Parathyroid adenoma (tissue), 2 donors: Measurements from ENCODE around the gene THBS2.
"Not testable (repeated sequence)": the region's sequence is repeated elsewhere in the genome, so short reads cannot be mapped to it uniquely, and the experiment has no call there.

Experiments used
- H2AFZ ChIP-seq: fragments of 300-600 bp; sonication (generic); one replicate; pipeline ENCODE4 v1.7.0; 2017; ENCODE audit warnings: antibody characterized with exemption, mild to moderate bottlenecking
- H3K27ac ChIP-seq: fragments of 300-600 bp; sonication (generic); one replicate; pipeline ENCODE4 v1.7.0; 2017
- H3K27me3 ChIP-seq: fragments of 300-600 bp; sonication (generic); one replicate; pipeline ENCODE4 v1.7.0; 2017; ENCODE audit warnings: low read length; ENCODE audit not compliant: control insufficient read depth, insufficient read depth
- H3K36me3 ChIP-seq: fragments of 300-600 bp; sonication (generic); one replicate; pipeline ENCODE4 v1.7.0; 2017; ENCODE audit warnings: low read length; ENCODE audit not compliant: control insufficient read depth, insufficient read depth
- H3K4me1 ChIP-seq: fragments of 300-600 bp; sonication (generic); one replicate; pipeline ENCODE4 v1.7.0; 2017; ENCODE audit warnings: control low read depth
- H3K4me2 ChIP-seq: fragments of 300-600 bp; sonication (generic); one replicate; pipeline ENCODE4 v1.7.0; 2017; ENCODE audit warnings: low read length
- H3K4me3 ChIP-seq: fragments of 300-600 bp; sonication (generic); one replicate; pipeline ENCODE4 v1.7.0; 2017; ENCODE audit warnings: low read depth, low read length
- H3K79me2 ChIP-seq: fragments of 300-600 bp; sonication (generic); one replicate; pipeline ENCODE4 v1.7.0; 2017; ENCODE audit warnings: control low read depth
- H3K9ac ChIP-seq: fragments of 300-600 bp; sonication (generic); one replicate; pipeline ENCODE4 v1.7.0; 2017; ENCODE audit warnings: mild to moderate bottlenecking
- H3K9me3 ChIP-seq: fragments of 300-600 bp; sonication (generic); one replicate; pipeline ENCODE4 v1.7.0; 2017; ENCODE audit warnings: low read length; ENCODE audit not compliant: control insufficient read depth
- TF ChIP-seq, protein P1 (sequence below): fragments of 300-600 bp; sonication (generic); IDR thresholded peaks from one replicate; pipeline ENCODE4 v1.7.0; 2017; ENCODE audit warnings: antibody characterized with exemption, mild to moderate bottlenecking
- donor health status: primary hyperparathyroidism.

THBS2 gene

DNA sequence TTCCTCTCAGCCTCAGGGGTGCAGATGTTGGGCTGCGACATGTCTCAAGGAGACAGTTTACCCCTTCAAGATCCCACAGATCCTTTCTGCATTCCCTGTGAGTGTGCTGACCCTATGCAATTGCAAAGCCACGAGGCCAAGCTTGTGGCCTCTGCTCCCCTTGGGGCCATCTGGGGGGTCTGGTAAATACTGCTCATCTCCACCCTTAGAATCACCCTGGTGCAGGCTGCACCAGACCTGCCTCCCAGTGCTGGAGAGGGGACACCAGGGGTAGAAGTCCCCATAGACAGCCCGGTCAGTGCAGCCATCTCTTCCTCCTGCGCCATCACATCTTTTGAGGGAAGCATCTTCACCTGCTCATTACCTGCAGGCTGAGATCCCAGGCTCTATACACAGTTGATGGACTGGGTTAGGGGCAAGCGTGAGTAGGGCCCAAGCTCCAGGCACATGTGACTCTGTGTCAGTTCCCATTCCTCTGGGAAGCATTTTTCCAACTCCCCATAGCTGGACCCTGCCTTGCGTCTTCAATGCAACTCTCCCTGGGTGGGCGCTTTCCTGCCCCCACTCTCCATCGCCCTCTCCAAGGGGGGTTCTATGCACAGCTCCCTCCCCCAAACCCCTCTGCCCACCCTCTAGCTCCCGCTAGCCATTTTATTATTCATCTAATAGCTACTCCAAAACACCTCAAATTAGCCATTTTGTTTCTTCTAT is 53.9 kb downstream of the THBS2 start:
- H3K36me3 ChIP-seq: no peaks in the 10 kb centered on the region
- TF ChIP-seq, protein P1, sequence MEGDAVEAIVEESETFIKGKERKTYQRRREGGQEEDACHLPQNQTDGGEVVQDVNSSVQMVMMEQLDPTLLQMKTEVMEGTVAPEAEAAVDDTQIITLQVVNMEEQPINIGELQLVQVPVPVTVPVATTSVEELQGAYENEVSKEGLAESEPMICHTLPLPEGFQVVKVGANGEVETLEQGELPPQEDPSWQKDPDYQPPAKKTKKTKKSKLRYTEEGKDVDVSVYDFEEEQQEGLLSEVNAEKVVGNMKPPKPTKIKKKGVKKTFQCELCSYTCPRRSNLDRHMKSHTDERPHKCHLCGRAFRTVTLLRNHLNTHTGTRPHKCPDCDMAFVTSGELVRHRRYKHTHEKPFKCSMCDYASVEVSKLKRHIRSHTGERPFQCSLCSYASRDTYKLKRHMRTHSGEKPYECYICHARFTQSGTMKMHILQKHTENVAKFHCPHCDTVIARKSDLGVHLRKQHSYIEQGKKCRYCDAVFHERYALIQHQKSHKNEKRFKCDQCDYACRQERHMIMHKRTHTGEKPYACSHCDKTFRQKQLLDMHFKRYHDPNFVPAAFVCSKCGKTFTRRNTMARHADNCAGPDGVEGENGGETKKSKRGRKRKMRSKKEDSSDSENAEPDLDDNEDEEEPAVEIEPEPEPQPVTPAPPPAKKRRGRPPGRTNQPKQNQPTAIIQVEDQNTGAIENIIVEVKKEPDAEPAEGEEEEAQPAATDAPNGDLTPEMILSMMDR: no peak
- no peaks in the 10 kb centered on the region for H3K27me3 ChIP-seq
- H3K9me3 ChIP-seq: no peaks in the 10 kb centered on the region
- H3K4me2 ChIP-seq: no peak overlapping the region
- no peaks in the 10 kb centered on the region for H3K4me1 ChIP-seq
- no peak overlapping the region for H3K27ac ChIP-seq
- no peak overlapping the region for H3K9ac ChIP-seq
- no peak overlapping the region for H2AFZ ChIP-seq
- no peaks in the 10 kb centered on the region for H3K79me2 ChIP-seq
- H3K4me3 ChIP-seq: no peak overlapping the region

DNA sequence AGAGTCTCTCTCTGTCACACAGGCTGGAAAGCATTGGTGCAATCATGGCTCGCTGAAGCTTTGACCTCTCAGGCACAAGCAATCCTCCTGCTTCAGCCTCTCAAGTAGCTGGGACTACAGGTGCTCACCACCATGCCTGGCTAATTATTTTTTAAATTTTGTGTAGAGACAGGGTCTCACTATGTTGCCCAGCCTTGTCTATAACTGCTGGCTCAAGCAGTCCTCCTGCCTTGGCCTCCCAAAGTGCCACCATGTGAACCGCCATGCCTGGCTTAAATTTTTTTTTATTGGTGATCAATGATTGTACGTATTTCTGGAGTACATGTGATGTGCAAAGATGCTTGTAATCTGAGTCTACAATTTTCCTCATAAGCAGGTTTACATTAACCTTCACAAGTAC is 54.8 kb downstream of the THBS2 start:
- no peaks in the 10 kb centered on the region for H3K79me2 ChIP-seq
- H3K4me2 ChIP-seq: no peak overlapping the region
- H3K27ac ChIP-seq: no peak overlapping the region
- H3K9ac ChIP-seq: no peak overlapping the region
- H3K4me1 ChIP-seq: no peaks in the 10 kb centered on the region
- no peak overlapping the region for H2AFZ ChIP-seq
- TF ChIP-seq, protein P1: no peak
- no peaks in the 10 kb centered on the region for H3K36me3 ChIP-seq
- no peak overlapping the region for H3K4me3 ChIP-seq
- no peaks in the 10 kb centered on the region for H3K9me3 ChIP-seq
- no peaks in the 10 kb centered on the region for H3K27me3 ChIP-seq

DNA sequence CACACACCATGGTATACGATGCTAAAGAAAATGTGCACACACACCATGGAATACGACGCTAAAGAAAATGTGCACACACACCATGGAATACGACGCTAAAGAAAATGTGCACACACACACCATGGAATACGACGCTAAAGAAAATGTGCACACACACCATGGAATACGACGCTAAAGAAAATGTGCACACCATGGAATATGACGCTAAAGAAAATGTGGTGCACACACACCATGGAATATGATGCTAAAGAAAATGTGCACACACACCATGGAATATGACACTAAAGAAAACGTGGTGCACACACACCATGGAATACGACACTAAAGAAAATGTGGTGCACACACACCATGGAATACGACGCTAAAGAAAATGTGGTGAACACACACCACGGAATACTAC is 55.7 kb downstream of the THBS2 start:
- not testable (repeated sequence) for H3K27ac ChIP-seq, H3K4me1 ChIP-seq, H3K9ac ChIP-seq, H2AFZ ChIP-seq, H3K27me3 ChIP-seq, H3K4me2 ChIP-seq, H3K4me3 ChIP-seq, H3K9me3 ChIP-seq, H3K36me3 ChIP-seq, H3K79me2 ChIP-seq

DNA sequence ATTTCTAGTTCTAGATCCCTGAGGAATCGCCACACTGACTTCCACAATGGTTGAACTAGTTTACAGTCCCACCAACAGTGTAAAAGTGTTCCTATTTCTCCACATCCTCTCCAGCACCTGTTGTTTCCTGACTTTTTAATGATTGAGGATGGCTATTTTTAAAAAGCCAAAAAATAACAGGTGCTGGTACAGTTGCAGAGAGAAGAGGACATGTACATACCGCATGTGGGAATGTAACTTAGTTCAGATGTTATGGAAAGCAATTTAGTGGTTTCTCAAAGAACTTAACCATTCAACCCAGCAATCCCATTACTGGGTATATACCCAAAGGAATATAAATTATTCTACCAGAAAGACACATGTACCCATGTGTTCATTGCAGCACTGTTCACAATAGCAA is 57.4 kb downstream of the THBS2 start:
- not testable (repeated sequence) for H3K27me3 ChIP-seq, H3K4me2 ChIP-seq, H3K9ac ChIP-seq, H3K4me3 ChIP-seq, H3K36me3 ChIP-seq, H3K9me3 ChIP-seq, H2AFZ ChIP-seq, H3K79me2 ChIP-seq, H3K27ac ChIP-seq, H3K4me1 ChIP-seq

DNA sequence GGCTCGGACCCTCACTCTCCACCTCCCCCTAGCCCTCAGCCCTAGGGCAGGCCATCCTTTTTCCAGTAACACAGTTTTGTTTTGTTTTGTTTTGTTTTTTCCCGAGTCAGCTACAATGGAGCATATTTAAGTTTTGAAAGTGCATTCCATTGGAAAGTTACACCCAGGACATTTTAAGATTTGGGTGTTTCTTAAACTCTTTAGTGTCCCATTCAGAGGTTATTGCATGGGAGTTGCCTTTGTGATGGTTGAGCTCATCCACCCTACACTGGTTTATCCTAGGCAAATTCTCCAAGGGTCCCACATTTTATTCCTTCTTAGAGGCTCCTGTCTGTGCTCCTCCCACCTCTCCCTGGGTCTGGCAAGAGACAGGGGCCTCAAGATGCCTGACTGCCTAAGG is 58.9 kb downstream of the THBS2 start:
- no peak overlapping the region for H3K9ac ChIP-seq
- no peak overlapping the region for H3K27ac ChIP-seq
- no peaks in the 10 kb centered on the region for H3K36me3 ChIP-seq
- H3K9me3 ChIP-seq: no peaks in the 10 kb centered on the region
- no peaks in the 10 kb centered on the region for H3K27me3 ChIP-seq
- H3K4me2 ChIP-seq: no peak overlapping the region
- no peak overlapping the region for H3K4me3 ChIP-seq
- H2AFZ ChIP-seq: no peak overlapping the region
- no peaks in the 10 kb centered on the region for H3K79me2 ChIP-seq
- H3K4me1 ChIP-seq: no peaks in the 10 kb centered on the region
- TF ChIP-seq, protein P1: no peak

DNA sequence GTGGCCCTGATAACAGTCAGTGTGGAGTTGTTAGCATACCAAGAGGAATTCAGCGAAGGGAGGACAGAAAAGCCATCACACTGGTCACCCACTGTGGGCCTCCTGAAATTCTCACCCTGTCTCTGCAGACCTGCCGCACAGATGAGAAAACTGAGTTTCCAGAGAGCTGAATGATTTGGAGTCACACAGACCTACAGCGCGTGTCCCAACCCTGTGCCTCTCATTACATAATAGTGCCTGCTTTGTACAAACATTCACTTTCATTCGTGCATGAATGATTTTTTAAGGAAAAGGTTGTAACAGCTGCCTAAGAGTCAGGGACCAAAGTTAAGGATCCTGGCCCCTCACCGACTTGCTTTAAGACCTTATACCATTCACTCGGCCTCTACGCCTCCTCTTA is 62.7 kb downstream of the THBS2 start:
- no peak overlapping the region for H3K4me3 ChIP-seq
- H3K27ac ChIP-seq: no peak overlapping the region
- TF ChIP-seq, protein P1: no peak
- no peak overlapping the region for H2AFZ ChIP-seq
- no peak overlapping the region for H3K9ac ChIP-seq
- no peaks in the 10 kb centered on the region for H3K9me3 ChIP-seq
- no peak overlapping the region for H3K4me2 ChIP-seq
- H3K27me3 ChIP-seq: no peaks in the 10 kb centered on the region
- H3K4me1 ChIP-seq: no peaks in the 10 kb centered on the region
- no peaks in the 10 kb centered on the region for H3K36me3 ChIP-seq
- no peaks in the 10 kb centered on the region for H3K79me2 ChIP-seq
